Suprapubic skin (tissue), 4 donors: Measurements from ENCODE around the gene PROSER2. TPM values are rescaled to one million over a fixed set of nuclear protein-coding genes. Genes with fewer than 3 reads are reported as not detected.

Experiments
- DNase-seq, 2 donors: peaks; one replicate each; pipeline ENCODE4 v3.0.0-alpha.2; 2019; ENCODE audit warnings: low spot score in 2 of 2
- H3K27ac ChIP-seq: fragments of 200-600 bp; sonication (generic); one replicate; pipeline ENCODE4 v1.5.1; 2019
- H3K27me3 ChIP-seq: fragments of 200-600 bp; sonication (generic); one replicate; pipeline ENCODE4 v1.5.1; 2019
- H3K36me3 ChIP-seq: fragments of 200-600 bp; sonication (generic); one replicate; pipeline ENCODE4 v1.5.1; 2019
- H3K4me1 ChIP-seq: fragments of 200-600 bp; sonication (generic); one replicate; pipeline ENCODE4 v1.5.1; 2019
- H3K4me3 ChIP-seq: fragments of 200-600 bp; sonication (generic); one replicate; pipeline ENCODE4 v1.5.1; 2019; ENCODE audit warnings: mild to moderate bottlenecking
- H3K9me3 ChIP-seq: fragments of 200-600 bp; sonication (generic); one replicate; pipeline ENCODE4 v1.5.1; 2019
- EP300 ChIP-seq: sonication (generic); formaldehyde crosslinking; IDR thresholded peaks from one replicate; pipeline ENCODE4 v1.6.1; 2017; ENCODE audit warnings: antibody characterized with exemption
- POLR2A ChIP-seq, 2 donors: fragments of 450-650 bp; IDR thresholded peaks; one replicate each; pipeline ENCODE4 v1.6.1; 2017; ENCODE audit warnings: antibody characterized with exemption in 2 of 2, mild to moderate bottlenecking in 2 of 2, moderate library complexity in 2 of 2
- POLR2AphosphoS5 ChIP-seq, 3 donors: sonication (generic); formaldehyde crosslinking; IDR thresholded peaks; one replicate each; pipeline ENCODE4 v1.6.1; 2017; ENCODE audit warnings: antibody characterized with exemption in 3 of 3
- WGBS: methylation state at CpG from one replicate; pipeline ENCODE4 v1.1.5; 2018; 5-methylcytosine and 5-hydroxymethylcytosine counted together
- total RNA-seq, 4 donors: library from RNA; depleted of rRNA; stranded (reverse); fragments of >200 nt; gene quantifications; one replicate each; pipeline ENCODE4 v1.1.0, GENCODE V29; 2016
- TF ChIP-seq, protein P1 (sequence below), 2 donors: fragments of 200-600 bp in 1 of 2; fragments of 450-650 bp in 1 of 2; sonication (generic) in 1 of 2; IDR thresholded peaks; one replicate each; pipeline ENCODE4 v1.5.1; 2016 to 2019; ENCODE audit warnings: antibody characterized with exemption in 2 of 2, mild to moderate bottlenecking in 1 of 2, moderate library complexity in 1 of 2

Gene PROSER2
- total RNA-seq, 4 donors from 2014 or later: 5.6 to 8.5 (median 6.3) TPM

DNA sequence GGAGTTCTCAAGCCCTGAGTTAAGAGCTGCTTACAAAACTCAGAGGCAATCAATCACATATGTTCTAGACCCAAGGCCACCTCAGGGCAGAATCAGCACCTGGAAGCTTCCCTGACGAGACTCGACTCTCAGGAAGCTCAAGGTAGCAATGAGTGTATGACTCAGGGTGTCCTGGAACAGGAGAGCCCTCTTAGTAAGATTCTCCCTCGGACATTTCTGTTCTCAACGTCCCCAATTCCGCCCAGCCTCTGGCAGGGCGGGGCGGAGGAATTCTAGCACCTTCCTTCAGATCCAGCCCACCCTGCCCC, 39.6 kb upstream of the PROSER2 start:
- DNase-seq: no peak
- WGBS: 78% methylated on average over 5 of the region's 7 CpGs
- Histone ChIP-seq H3K27ac (no peak overlapping the region), H3K27me3 (no peaks in the 10 kb centered on the region), H3K9me3 (no peaks in the 10 kb centered on the region), H3K4me1 (no peaks in the 10 kb centered on the region), H3K4me3 (no peak overlapping the region), H3K36me3 (no peaks in the 10 kb centered on the region)
- TF ChIP-seq EP300: no peak
- TF ChIP-seq POLR2AphosphoS5 (IDR thresholded peaks at IDR 0.05): no peak
- TF ChIP-seq, protein P1, sequence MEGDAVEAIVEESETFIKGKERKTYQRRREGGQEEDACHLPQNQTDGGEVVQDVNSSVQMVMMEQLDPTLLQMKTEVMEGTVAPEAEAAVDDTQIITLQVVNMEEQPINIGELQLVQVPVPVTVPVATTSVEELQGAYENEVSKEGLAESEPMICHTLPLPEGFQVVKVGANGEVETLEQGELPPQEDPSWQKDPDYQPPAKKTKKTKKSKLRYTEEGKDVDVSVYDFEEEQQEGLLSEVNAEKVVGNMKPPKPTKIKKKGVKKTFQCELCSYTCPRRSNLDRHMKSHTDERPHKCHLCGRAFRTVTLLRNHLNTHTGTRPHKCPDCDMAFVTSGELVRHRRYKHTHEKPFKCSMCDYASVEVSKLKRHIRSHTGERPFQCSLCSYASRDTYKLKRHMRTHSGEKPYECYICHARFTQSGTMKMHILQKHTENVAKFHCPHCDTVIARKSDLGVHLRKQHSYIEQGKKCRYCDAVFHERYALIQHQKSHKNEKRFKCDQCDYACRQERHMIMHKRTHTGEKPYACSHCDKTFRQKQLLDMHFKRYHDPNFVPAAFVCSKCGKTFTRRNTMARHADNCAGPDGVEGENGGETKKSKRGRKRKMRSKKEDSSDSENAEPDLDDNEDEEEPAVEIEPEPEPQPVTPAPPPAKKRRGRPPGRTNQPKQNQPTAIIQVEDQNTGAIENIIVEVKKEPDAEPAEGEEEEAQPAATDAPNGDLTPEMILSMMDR (IDR thresholded peaks at IDR 0.05): no peak
- no peak for TF ChIP-seq POLR2A (IDR thresholded peaks at IDR 0.05)

DNA sequence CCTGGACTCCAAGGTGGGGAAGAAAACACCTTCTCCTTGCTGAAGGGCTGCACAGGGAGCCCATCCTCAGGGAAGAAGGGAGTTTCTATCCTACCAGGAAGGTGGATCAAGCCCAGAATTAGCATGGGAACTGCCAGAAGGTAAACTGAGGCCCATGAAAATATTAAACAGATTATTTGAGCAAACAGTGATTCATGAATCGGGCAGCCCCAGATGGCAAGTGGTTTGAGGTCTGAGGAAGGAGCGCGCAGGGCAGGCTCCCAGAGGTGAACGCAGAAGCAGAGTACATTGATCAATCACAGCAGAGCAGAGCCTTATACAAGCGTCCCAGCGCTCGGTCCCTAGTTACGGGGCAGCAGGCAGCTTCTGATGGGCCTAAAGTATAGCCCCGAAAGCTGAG, 35.8 kb upstream of the PROSER2 start:
- Histone ChIP-seq H3K4me3 (no peak overlapping the region), H3K4me1 (no peaks in the 10 kb centered on the region), H3K36me3 (no peaks in the 10 kb centered on the region), H3K27me3 (peaks cover 3% of the 10 kb centered on the region), H3K27ac (no peak overlapping the region), H3K9me3 (no peaks in the 10 kb centered on the region)
- 83% methylated on average over 8 of the region's 9 CpGs for WGBS
- DNase-seq: no peak
- TF ChIP-seq, protein P1 (IDR thresholded peaks at IDR 0.05): no peak
- TF ChIP-seq EP300: no peak
- no peak for TF ChIP-seq POLR2AphosphoS5 (IDR thresholded peaks at IDR 0.05)
- TF ChIP-seq POLR2A (IDR thresholded peaks at IDR 0.05): no peak

DNA sequence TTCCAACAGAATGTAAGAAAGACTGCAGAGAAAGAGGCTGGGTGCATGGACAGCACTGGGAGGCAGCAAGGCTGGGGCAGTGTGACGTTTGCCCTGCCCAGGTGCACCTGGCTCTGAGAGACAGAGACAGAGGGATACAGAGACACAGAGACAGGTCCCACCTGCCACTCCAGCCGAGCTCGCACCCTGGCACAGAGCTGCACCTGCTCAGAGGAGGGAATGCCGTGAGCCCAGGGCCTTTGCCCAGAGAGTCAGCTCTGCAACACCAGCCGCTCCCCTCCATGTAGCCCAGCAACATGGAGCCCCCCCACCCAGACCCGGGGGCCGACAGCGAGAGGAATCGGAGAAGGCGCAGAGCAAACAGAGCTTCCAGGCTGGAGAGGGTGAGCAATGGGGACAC, 35.3 kb upstream of the PROSER2 start:
- H3K4me3 ChIP-seq: no peak overlapping the region
- no peak for DNase-seq
- H3K4me1 ChIP-seq: no peaks in the 10 kb centered on the region
- H3K9me3 ChIP-seq: no peaks in the 10 kb centered on the region
- H3K36me3 ChIP-seq: no peaks in the 10 kb centered on the region
- H3K27ac ChIP-seq: no peak overlapping the region
- TF ChIP-seq EP300 (no peak), POLR2A (IDR thresholded peaks at IDR 0.05) (no peak), POLR2AphosphoS5 (IDR thresholded peaks at IDR 0.05) (no peak)
- TF ChIP-seq, protein P1 (IDR thresholded peaks at IDR 0.05): no peak
- 75% methylated on average over 4 of the region's 10 CpGs for WGBS
- peaks cover 3% of the 10 kb centered on the region for H3K27me3 ChIP-seq

DNA sequence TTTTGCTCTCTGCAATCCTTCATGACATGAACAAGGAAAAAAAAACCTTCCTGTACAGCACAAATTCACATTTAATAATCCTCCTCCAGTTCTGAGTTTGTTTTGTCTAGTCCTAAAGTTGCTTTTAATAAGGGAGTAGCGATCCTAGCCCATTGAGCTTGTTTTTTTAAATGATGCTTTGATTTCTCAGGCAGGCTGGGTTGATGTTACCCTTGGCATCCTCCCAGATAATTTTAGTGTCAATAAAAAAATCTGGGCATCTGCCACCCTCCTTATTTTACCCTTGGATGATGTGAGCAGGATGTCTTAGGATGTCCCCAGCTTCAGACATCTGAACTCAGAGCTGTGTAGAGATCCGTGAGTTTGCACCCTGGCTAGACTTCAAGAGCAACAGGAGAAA, 33.9 kb upstream of the PROSER2 start:
- no peak overlapping the region for H3K27ac ChIP-seq
- H3K9me3 ChIP-seq: no peaks in the 10 kb centered on the region
- no peaks in the 10 kb centered on the region for H3K4me1 ChIP-seq
- 45% methylated on average over 2 of the region's 2 CpGs for WGBS
- peaks cover 3% of the 10 kb centered on the region for H3K27me3 ChIP-seq
- DNase-seq: no peak
- no peak overlapping the region for H3K4me3 ChIP-seq
- no peak for TF ChIP-seq POLR2A (IDR thresholded peaks at IDR 0.05)
- TF ChIP-seq, protein P1 (IDR thresholded peaks at IDR 0.05): no peak
- TF ChIP-seq EP300: no peak
- no peak for TF ChIP-seq POLR2AphosphoS5 (IDR thresholded peaks at IDR 0.05)
- H3K36me3 ChIP-seq: no peaks in the 10 kb centered on the region

DNA sequence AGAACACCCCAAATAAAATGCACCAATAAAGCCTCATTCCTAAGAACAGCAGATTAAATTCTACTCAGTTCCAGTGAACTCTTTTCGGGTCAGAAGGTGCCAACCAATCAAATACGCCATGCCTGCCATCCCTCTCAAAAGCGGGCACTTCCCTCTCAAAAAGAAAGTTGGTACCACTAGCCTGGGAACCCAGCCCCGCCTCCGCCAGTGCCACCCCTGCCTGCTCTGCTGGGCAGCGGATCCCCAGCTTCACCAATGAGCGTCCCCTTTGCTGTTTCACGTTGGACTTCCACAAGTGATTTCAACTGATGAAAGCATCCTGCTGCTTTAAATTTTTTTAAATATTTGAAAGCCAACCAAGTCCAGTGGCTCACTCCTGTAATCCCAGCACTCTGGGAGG, 33.2 kb upstream of the PROSER2 start:
- H3K27ac ChIP-seq: no peak overlapping the region
- no peaks in the 10 kb centered on the region for H3K9me3 ChIP-seq
- TF ChIP-seq, protein P1 (IDR thresholded peaks at IDR 0.05): no peak
- TF ChIP-seq POLR2AphosphoS5 (IDR thresholded peaks at IDR 0.05) (no peak), EP300 (no peak), POLR2A (IDR thresholded peaks at IDR 0.05) (no peak)
- DNase-seq: no peak
- H3K27me3 ChIP-seq: peaks cover 3% of the 10 kb centered on the region
- 91% methylated on average over 8 of the region's 8 CpGs for WGBS
- H3K36me3 ChIP-seq: no peaks in the 10 kb centered on the region
- H3K4me1 ChIP-seq: no peaks in the 10 kb centered on the region
- H3K4me3 ChIP-seq: no peak overlapping the region
